WTC11 (cell line): ENCODE measurements around the gene PCK2. TPM values are rescaled to one million over a fixed set of nuclear protein-coding genes. Genes with fewer than 3 reads are reported as not detected.

Experiments used
- ATAC-seq: fragments of 200-7000 bp; cut with Tn5 transposase; 2 replicates; pipeline ENCODE4 v1.10.0; 2021; ENCODE audit warnings: mild to moderate bottlenecking, moderate library complexity
- CTCF ChIA-PET: fragments of 300-600 bp; sonication (Branson Sonifier 250); formaldehyde crosslinking; loops from one replicate; lab custom pipeline; 2021; ENCODE audit warnings: antibody characterized with exemption; lab: Charles Lee
- POLR2A ChIA-PET: fragments of 350-600 bp; sonication (Branson Sonifier 250); formaldehyde crosslinking; loops from one replicate; lab custom pipeline; 2021; ENCODE audit warnings: antibody characterized with exemption; lab: Charles Lee
- DNase-seq: peaks from one replicate; pipeline ENCODE4 v3.0.0; 2021; ENCODE audit warnings: low spot score
- H3K27ac Mint-ChIP-seq: 2 replicates; pipeline ENCODE4 v1.8.0; 2021; ENCODE audit warnings: mixed read lengths
- H3K27me3 Mint-ChIP-seq: 2 replicates; pipeline ENCODE4 v1.8.0; 2021; ENCODE audit warnings: low read depth, mild to moderate bottlenecking, moderate library complexity, mixed read lengths
- H3K36me3 Mint-ChIP-seq: 2 replicates; pipeline ENCODE4 v1.8.0; 2021; ENCODE audit warnings: mixed read lengths
- H3K4me1 Mint-ChIP-seq: 2 replicates; pipeline ENCODE4 v1.8.0; 2022; ENCODE audit warnings: mixed read lengths
- H3K4me3 Mint-ChIP-seq: 2 replicates; pipeline ENCODE4 v1.8.0; 2021; ENCODE audit warnings: mild to moderate bottlenecking, moderate library complexity, mixed read lengths
- H3K9me3 Mint-ChIP-seq: 2 replicates; pipeline ENCODE4 v1.8.0; 2021; ENCODE audit warnings: mixed read lengths
- CBFB ChIP-seq: sonication (generic); formaldehyde crosslinking; IDR thresholded peaks from 2 replicates; pipeline ENCODE4 v1.8.1; 2022; ENCODE audit warnings: mild to moderate bottlenecking, low read depth, missing genetic modification reagents
- CREB1 ChIP-seq: sonication (generic); formaldehyde crosslinking; IDR thresholded peaks from 2 replicates; pipeline ENCODE4 v1.8.0; 2023; ENCODE audit warnings: mild to moderate bottlenecking, missing genetic modification reagents
- FOXJ3 ChIP-seq: sonication (generic); formaldehyde crosslinking; IDR thresholded peaks from 2 replicates; pipeline ENCODE4 v1.9.0; 2021; ENCODE audit warnings: missing genetic modification reagents, mild to moderate bottlenecking, borderline replicate concordance
- IRF2 ChIP-seq: sonication (generic); formaldehyde crosslinking; IDR thresholded peaks from 2 replicates; pipeline ENCODE4 v1.8.0; 2022; ENCODE audit warnings: low read depth, missing genetic modification reagents, borderline replicate concordance
- JUN ChIP-seq: sonication (generic); formaldehyde crosslinking; IDR thresholded peaks from 2 replicates; pipeline ENCODE4 v1.8.0; 2023; ENCODE audit warnings: mild to moderate bottlenecking, missing genetic modification reagents
- KAT7 ChIP-seq: sonication (generic); formaldehyde crosslinking; IDR thresholded peaks from 2 replicates; pipeline ENCODE4 v1.8.1; 2023; ENCODE audit warnings: missing genetic modification reagents, mild to moderate bottlenecking, borderline replicate concordance
- NFATC4 ChIP-seq: fragments of 250-450 bp; sonication (Bioruptor Pico); IDR thresholded peaks from 2 replicates; pipeline ENCODE4 v1.9.0; 2021; ENCODE audit warnings: mild to moderate bottlenecking
- SMAD4 ChIP-seq: sonication (generic); formaldehyde crosslinking; IDR thresholded peaks from 2 replicates; pipeline ENCODE4 v1.8.0; 2022; ENCODE audit warnings: mild to moderate bottlenecking, missing genetic modification reagents
- ZNF232 ChIP-seq: sonication (generic); formaldehyde crosslinking; IDR thresholded peaks from 2 replicates; pipeline ENCODE4 v1.8.0; 2022; ENCODE audit warnings: mild to moderate bottlenecking, missing genetic modification reagents
- total RNA-seq: library from RNA; stranded (reverse); gene quantifications from 3 replicates; pipeline ENCODE4 v1.2.3, GENCODE V29; 2021
- TF ChIP-seq, protein P1 (sequence below): fragments of 250-450 bp; sonication (Bioruptor Pico); conservative IDR thresholded peaks from 2 replicates; pipeline ENCODE4 v1.9.0; 2021; ENCODE audit warnings: mild to moderate bottlenecking
- TF ChIP-seq, protein P2 (sequence below): sonication (generic); formaldehyde crosslinking; IDR thresholded peaks from 2 replicates; pipeline ENCODE4 v1.8.1; 2023; ENCODE audit warnings: mild to moderate bottlenecking, missing genetic modification reagents
- TF ChIP-seq, protein P3 (sequence below): sonication (generic); formaldehyde crosslinking; IDR thresholded peaks from 2 replicates; pipeline ENCODE4 v1.8.0; 2022; ENCODE audit warnings: mild to moderate bottlenecking, missing genetic modification reagents
- TF ChIP-seq, protein P4 (sequence below): sonication (generic); formaldehyde crosslinking; IDR thresholded peaks from 2 replicates; pipeline ENCODE4 v1.8.1; 2023; ENCODE audit warnings: mild to moderate bottlenecking, missing genetic modification reagents
- TF ChIP-seq, protein P5 (sequence below): fragments of 250-450 bp; sonication (Bioruptor Pico); IDR thresholded peaks from 2 replicates; pipeline ENCODE4 v1.9.0; 2021; ENCODE audit warnings: moderate library complexity, mild to moderate bottlenecking, inconsistent platforms, borderline replicate concordance
- TF ChIP-seq, protein P6 (sequence below): sonication (generic); formaldehyde crosslinking; conservative IDR thresholded peaks from 2 replicates; pipeline ENCODE4 v1.8.1; 2023; ENCODE audit warnings: mild to moderate bottlenecking, low read depth, missing genetic modification reagents, moderate library complexity

The PCK2 gene
- total RNA-seq, 1 experiment from 2014 or later, result 67.0 TPM

DNA sequence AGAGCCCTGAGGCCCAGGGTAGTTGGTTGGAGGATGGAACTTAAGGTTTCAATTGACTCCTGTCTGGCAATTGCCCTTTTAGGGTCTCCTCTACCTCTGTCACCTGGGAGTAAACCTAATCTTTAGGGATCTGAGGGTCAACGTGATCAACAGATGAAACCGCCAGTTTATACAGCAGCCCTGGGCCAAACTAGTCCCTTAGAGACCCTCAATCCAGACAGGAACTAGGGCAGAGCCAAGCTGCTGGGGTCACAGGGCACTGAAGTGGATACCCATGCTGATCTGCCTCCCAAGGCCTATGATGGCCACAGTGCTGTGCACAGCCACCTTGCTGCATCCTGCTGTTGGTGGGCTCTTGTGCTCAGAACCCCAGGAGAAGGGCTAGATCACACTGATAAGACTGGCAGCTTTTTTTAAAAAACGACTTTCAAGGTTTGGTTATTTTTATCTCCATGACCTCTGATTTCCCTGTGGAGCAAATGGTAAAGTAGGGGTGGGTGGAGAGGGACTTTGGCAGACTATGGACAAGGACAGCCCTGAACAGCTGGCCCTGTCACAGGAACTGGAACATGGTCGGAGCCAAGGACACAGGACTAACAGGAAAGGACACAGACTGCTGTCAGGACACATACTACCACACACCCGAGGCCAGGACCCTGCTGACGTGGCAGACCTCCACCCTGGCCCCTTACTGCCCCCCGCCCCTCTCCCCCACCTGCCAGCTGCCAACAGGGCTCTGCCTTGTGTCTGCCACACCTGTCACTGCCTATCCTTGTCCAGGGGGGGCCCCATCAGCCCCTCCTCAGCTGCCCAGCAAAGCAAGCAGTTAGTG is 36.8 kb downstream of the PCK2 start:
- CTCF ChIA-PET, result interaction anchor here (3.1 kb wide), 1 partner anchor 22 kb away, joined by 10 read pairs; no protein-coding TSS in a partner anchor
- Mint-ChIP-seq H3K27me3 (no peaks in the 10 kb centered on the region; the same call in 1 of the 2 replicates), H3K4me3 (no peak overlapping the region), H3K4me1 (peaks cover 10% of the 10 kb centered on the region), H3K9me3 (no peaks in the 10 kb centered on the region), H3K36me3 (no peaks in the 10 kb centered on the region), H3K27ac (0 out of 2 replicates have a peak overlapping the region, but pooled peaks have one; percentile 67)
- ATAC-seq, result no peak
- no peak for TF ChIP-seq JUN (CRISPR knock-in tag)
- TF ChIP-seq, protein P1, sequence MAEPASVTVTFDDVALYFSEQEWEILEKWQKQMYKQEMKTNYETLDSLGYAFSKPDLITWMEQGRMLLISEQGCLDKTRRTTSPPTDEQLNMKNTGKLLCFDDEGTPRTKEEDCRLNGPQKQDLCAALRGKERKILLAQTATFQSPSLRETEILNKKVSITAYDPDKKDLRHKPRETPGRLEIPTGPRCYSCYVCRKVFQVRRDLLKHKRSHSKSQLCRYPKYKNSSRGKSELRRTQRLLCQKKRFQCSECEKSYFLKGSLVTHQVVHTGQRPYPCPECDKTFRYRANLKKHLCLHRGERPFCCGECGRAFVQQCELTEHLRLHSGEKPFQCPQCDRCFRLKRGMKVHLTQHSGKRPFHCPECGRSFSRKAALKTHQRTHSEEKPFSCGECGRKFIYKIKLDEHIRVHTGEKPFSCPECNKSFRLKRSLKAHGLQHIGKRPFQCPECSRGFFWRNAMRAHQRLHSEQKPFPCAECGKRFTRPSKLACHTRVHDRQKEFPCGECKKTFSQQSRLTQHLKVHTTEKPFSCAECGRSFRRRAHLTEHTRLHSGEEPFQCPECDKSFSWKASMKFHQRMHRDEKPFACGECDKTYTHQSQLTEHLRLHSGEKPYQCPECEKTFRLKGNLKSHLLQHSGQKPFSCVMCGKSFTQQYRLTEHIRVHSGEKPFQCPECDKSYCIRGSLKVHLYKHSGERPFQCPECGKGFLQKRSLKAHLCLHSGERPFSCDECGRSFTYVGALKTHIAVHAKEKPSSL, result no peak
- TF ChIP-seq, protein P2, sequence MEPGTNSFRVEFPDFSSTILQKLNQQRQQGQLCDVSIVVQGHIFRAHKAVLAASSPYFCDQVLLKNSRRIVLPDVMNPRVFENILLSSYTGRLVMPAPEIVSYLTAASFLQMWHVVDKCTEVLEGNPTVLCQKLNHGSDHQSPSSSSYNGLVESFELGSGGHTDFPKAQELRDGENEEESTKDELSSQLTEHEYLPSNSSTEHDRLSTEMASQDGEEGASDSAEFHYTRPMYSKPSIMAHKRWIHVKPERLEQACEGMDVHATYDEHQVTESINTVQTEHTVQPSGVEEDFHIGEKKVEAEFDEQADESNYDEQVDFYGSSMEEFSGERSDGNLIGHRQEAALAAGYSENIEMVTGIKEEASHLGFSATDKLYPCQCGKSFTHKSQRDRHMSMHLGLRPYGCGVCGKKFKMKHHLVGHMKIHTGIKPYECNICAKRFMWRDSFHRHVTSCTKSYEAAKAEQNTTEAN (CRISPR knock-in tag), result no peak
- TF ChIP-seq, all 79 proteins: peak for 0
- DNase-seq, result no peak
- POLR2A ChIA-PET, result no interaction called here

DNA sequence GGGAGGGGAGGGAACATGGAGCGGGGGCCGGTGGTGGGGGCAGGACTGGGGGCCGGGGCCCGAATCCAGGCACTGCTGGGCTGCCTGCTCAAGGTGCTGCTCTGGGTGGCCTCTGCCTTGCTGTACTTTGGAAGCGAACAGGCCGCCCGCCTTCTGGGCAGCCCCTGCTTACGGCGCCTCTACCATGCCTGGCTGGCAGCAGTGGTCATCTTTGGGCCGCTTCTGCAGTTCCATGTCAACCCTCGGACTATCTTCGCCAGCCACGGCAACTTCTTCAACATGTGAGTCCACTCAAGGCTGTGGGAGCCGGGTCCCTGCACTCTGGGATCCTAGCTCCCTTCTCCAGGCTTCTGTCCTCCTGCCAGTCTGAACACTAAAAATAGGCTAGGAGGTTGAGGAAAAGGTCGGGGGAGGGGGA is 37.4 kb downstream of the PCK2 start:
- ATAC-seq (no peak), DNase-seq (no peak)
- peaks cover 12% of the 10 kb centered on the region for H3K4me1 Mint-ChIP-seq
- ChIA-PET POLR2A (no interaction called here), CTCF (interaction anchor here (3.1 kb wide), 1 partner anchor 23 kb away, joined by 10 read pairs; no protein-coding TSS in a partner anchor)
- no peak overlapping the region for H3K27ac Mint-ChIP-seq
- no peak for TF ChIP-seq CREB1
- TF ChIP-seq, protein P3, sequence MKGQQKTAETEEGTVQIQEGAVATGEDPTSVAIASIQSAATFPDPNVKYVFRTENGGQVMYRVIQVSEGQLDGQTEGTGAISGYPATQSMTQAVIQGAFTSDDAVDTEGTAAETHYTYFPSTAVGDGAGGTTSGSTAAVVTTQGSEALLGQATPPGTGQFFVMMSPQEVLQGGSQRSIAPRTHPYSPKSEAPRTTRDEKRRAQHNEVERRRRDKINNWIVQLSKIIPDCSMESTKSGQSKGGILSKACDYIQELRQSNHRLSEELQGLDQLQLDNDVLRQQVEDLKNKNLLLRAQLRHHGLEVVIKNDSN (CRISPR knock-in tag), result no peak
- TF ChIP-seq, protein P4, sequence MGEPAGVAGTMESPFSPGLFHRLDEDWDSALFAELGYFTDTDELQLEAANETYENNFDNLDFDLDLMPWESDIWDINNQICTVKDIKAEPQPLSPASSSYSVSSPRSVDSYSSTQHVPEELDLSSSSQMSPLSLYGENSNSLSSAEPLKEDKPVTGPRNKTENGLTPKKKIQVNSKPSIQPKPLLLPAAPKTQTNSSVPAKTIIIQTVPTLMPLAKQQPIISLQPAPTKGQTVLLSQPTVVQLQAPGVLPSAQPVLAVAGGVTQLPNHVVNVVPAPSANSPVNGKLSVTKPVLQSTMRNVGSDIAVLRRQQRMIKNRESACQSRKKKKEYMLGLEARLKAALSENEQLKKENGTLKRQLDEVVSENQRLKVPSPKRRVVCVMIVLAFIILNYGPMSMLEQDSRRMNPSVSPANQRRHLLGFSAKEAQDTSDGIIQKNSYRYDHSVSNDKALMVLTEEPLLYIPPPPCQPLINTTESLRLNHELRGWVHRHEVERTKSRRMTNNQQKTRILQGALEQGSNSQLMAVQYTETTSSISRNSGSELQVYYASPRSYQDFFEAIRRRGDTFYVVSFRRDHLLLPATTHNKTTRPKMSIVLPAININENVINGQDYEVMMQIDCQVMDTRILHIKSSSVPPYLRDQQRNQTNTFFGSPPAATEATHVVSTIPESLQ, result no peak
- TF ChIP-seq, protein P5, sequence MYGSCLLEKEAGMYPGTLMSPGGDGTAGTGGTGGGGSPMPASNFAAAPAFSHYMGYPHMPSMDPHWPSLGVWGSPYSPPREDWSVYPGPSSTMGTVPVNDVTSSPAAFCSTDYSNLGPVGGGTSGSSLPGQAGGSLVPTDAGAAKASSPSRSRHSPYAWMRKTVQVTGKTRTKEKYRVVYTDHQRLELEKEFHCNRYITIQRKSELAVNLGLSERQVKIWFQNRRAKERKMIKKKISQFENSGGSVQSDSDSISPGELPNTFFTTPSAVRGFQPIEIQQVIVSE (CRISPR knock-in tag), result no peak
- TF ChIP-seq FOXJ3 (CRISPR knock-in tag), result no peak
- no peak for TF ChIP-seq ZNF232 (CRISPR knock-in tag)
- no peak for TF ChIP-seq NFATC4 (CRISPR knock-in tag)
- H3K9me3 Mint-ChIP-seq, result no peaks in the 10 kb centered on the region
- no peak overlapping the region for H3K4me3 Mint-ChIP-seq
- no peaks in the 10 kb centered on the region; the same call in 1 of the 2 replicates for H3K27me3 Mint-ChIP-seq
- H3K36me3 Mint-ChIP-seq, result no peaks in the 10 kb centered on the region

DNA sequence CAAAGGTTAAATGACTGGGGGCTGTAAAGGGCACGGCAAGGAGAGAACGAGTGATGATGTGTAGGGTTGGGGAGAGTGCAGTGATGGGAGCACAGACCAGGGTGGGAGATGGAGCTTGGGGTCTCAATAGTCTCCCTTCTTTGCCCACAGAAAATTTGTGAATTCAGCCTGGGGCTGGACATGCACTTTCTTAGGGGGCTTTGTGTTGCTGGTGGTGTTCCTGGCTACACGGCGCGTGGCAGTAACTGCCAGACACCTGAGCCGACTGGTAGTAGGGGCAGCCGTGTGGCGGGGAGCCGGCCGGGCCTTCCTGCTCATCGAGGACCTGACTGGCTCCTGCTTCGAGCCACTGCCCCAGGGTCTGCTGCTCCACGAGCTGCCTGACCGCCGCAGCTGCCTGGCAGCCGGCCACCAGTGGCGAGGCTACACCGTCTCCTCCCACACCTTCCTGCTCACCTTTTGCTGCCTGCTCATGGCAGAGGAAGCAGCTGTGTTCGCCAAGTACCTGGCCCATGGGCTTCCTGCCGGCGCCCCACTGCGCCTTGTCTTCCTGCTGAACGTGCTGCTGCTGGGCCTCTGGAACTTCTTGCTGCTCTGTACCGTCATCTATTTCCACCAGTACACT is 38.1 kb downstream of the PCK2 start:
- H3K4me1 Mint-ChIP-seq, result peaks cover 18% of the 10 kb centered on the region
- POLR2A ChIA-PET, result interaction anchor here (0.6 kb wide), 1 partner anchor 30 kb away, joined by 3 read pairs; no protein-coding TSS in a partner anchor
- no peaks in the 10 kb centered on the region for H3K9me3 Mint-ChIP-seq
- H3K36me3 Mint-ChIP-seq, result peaks cover 1% of the 10 kb centered on the region; the same call in 1 of the 2 replicates
- CTCF ChIA-PET, result interaction anchor here (2.0 to 3.1 kb wide), 2 partner anchors 24 to 29 kb away, joined by 7 to 10 read pairs; partner anchors contain the start of gene IRF9
- no peak overlapping the region for H3K27ac Mint-ChIP-seq
- ATAC-seq (no peak), DNase-seq (no peak)
- no peak overlapping the region for H3K4me3 Mint-ChIP-seq
- H3K27me3 Mint-ChIP-seq, result no peaks in the 10 kb centered on the region; the same call in 1 of the 2 replicates
- TF ChIP-seq SMAD4 (no peak), CBFB (CRISPR knock-in tag) (no peak), KAT7 (no peak), CREB1 (no peak), IRF2 (CRISPR knock-in tag) (no peak), FOXJ3 (CRISPR knock-in tag) (no peak)
- TF ChIP-seq, protein P6, sequence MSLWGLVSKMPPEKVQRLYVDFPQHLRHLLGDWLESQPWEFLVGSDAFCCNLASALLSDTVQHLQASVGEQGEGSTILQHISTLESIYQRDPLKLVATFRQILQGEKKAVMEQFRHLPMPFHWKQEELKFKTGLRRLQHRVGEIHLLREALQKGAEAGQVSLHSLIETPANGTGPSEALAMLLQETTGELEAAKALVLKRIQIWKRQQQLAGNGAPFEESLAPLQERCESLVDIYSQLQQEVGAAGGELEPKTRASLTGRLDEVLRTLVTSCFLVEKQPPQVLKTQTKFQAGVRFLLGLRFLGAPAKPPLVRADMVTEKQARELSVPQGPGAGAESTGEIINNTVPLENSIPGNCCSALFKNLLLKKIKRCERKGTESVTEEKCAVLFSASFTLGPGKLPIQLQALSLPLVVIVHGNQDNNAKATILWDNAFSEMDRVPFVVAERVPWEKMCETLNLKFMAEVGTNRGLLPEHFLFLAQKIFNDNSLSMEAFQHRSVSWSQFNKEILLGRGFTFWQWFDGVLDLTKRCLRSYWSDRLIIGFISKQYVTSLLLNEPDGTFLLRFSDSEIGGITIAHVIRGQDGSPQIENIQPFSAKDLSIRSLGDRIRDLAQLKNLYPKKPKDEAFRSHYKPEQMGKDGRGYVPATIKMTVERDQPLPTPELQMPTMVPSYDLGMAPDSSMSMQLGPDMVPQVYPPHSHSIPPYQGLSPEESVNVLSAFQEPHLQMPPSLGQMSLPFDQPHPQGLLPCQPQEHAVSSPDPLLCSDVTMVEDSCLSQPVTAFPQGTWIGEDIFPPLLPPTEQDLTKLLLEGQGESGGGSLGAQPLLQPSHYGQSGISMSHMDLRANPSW (CRISPR knock-in tag), result no peak
